KBM-7 (cell line): ENCODE measurements around the gene TNXB.
"Not testable (repeated sequence)": the region's sequence is repeated elsewhere in the genome, so short reads cannot be mapped to it uniquely, and the experiment has no call there.

Experiments
- DNase-seq: peaks from one replicate; pipeline ENCODE4 v3.0.0-alpha.2; 2015
- in situ Hi-C: fragments of 300-500 bp; cut with MboI; formaldehyde crosslinking; loops from 2 replicates; pipeline ENCODE4 v1.14.3; 2020; ENCODE audit warnings: low sequenced_read_pairs, low pct_unique_long_range_greater_than_20kb, mixed read lengths

The TNXB gene

GRCh38 chr6:32014547-32014946 is 94.6 kb downstream of the TNXB start, which contains the start of gene C4B:
Gene C4B (plus strand): TSS chr6:32014795. CDS start chr6:32014846, 51 bp downstream.
- DNase-seq, in situ Hi-C loops: not testable (repeated sequence)

- in situ Hi-C loops, DNase-seq: not testable (repeated sequence)
Measured at GRCh38 chr6:32013738-32014137, 95.4 kb downstream of the TNXB start.

- in situ Hi-C loops, DNase-seq: not testable (repeated sequence)
Measured at GRCh38 chr6:32012941-32013617, 96.1 kb downstream of the TNXB start.

- in situ Hi-C loops, DNase-seq: not testable (repeated sequence)
Measured at GRCh38 chr6:32010856-32011530, 98.1 kb downstream of the TNXB start.

- DNase-seq, in situ Hi-C loops: not testable (repeated sequence)
Measured at GRCh38 chr6:32009537-32009936, 99.6 kb downstream of the TNXB start.

GRCh38 chr6:32008616-32009015 is 100.5 kb downstream of the TNXB start:
- DNase-seq, in situ Hi-C loops: not testable (repeated sequence)

- in situ Hi-C loops, DNase-seq: not testable (repeated sequence)
Measured at GRCh38 chr6:32008037-32008436, 101.1 kb downstream of the TNXB start.

GRCh38 chr6:32007086-32007485 is 102.1 kb downstream of the TNXB start:
- in situ Hi-C loops: not testable (repeated sequence)

GRCh38 chr6:32005991-32006529 is 103.1 kb downstream of the TNXB start:
- in situ Hi-C loops, DNase-seq: not testable (repeated sequence)

More at GRCh38 chr6:32007086-32007485, 102.1 kb downstream of the TNXB start:
- not testable (repeated sequence) for DNase-seq

- in situ Hi-C loops, DNase-seq: not testable (repeated sequence)
Measured at GRCh38 chr6:32005538-32005880, 103.6 kb downstream of the TNXB start.

- in situ Hi-C loops, DNase-seq: not testable (repeated sequence)
Measured at GRCh38 chr6:32004864-32005537, 104.1 kb downstream of the TNXB start.

- peak; percentile 21 for DNase-seq
- in situ Hi-C loops: not testable (repeated sequence)
Measured at GRCh38 chr6:32004393-32004792, 104.7 kb downstream of the TNXB start.

GRCh38 chr6:32003301-32003700 is 105.8 kb downstream of the TNXB start:
- DNase-seq, in situ Hi-C loops: not testable (repeated sequence)

- in situ Hi-C loops, DNase-seq: not testable (repeated sequence)
Measured at GRCh38 chr6:32002546-32003268, 106.4 kb downstream of the TNXB start.

GRCh38 chr6:31996385-31996784 is 112.8 kb downstream of the TNXB start:
- in situ Hi-C loops, DNase-seq: not testable (repeated sequence)

GRCh38 chr6:31994421-31994820 is 114.7 kb downstream of the TNXB start:
- in situ Hi-C loops, DNase-seq: not testable (repeated sequence)
